HepG2 (cell line): ENCODE data around the gene TMEM190. TPM values are rescaled to one million over a fixed set of nuclear protein-coding genes. Genes with fewer than 3 reads are reported as not detected.

Source experiments
- DMTF1 ChIP-seq: sonication (generic); formaldehyde crosslinking; IDR thresholded peaks from 2 replicates; pipeline ENCODE4 v1.4.0; 2020; ENCODE audit warnings: mild to moderate bottlenecking, missing genetic modification reagents
- EP300 ChIP-seq, 3 experiments: sonication (generic) in 1 of 3; formaldehyde crosslinking in 1 of 3; IDR thresholded peaks; 2 replicates each; pipeline versions ENCODE4 v1.5.1 to v1.6.1; 2011 to 2020; ENCODE audit warnings: low read depth in 2 of 3, low read length in 2 of 3, borderline replicate concordance in 1 of 3, improper control_type of control experiment in 1 of 3, mild to moderate bottlenecking in 1 of 3, missing genetic modification reagents in 1 of 3, moderate library complexity in 1 of 3
- HNRNPLL ChIP-seq: fragments of 200-400 bp; formaldehyde crosslinking; IDR thresholded peaks from 2 replicates; pipeline ENCODE4 v1.6.1; 2017; ENCODE audit warnings: mild to moderate bottlenecking, low read depth, low read length; ENCODE audit not compliant: poor library complexity, severe bottlenecking
- SAP130 ChIP-seq: IDR thresholded peaks from 2 replicates; pipeline ENCODE4 v1.6.1; 2016; ENCODE audit warnings: low read depth
- THRA ChIP-seq: sonication (generic); formaldehyde crosslinking; IDR thresholded peaks from 2 replicates; pipeline ENCODE4 v1.4.0; 2020; ENCODE audit warnings: missing genetic modification reagents, borderline replicate concordance
- ZBTB38 ChIP-seq: sonication (generic); formaldehyde crosslinking; IDR thresholded peaks from 2 replicates; pipeline ENCODE4 v1.5.1; 2020; ENCODE audit warnings: mild to moderate bottlenecking, missing genetic modification reagents
- ZBTB7A ChIP-seq: sonication (generic); formaldehyde crosslinking; IDR thresholded peaks from 2 replicates; pipeline ENCODE4 v1.8.0; 2022; ENCODE audit warnings: mild to moderate bottlenecking, missing genetic modification reagents
- ZNF264 ChIP-seq: sonication (generic); formaldehyde crosslinking; IDR thresholded peaks from 2 replicates; pipeline ENCODE4 v1.4.0; 2020; ENCODE audit warnings: missing genetic modification reagents
- ZNF567 ChIP-seq: sonication (generic); formaldehyde crosslinking; IDR thresholded peaks from 2 replicates; pipeline ENCODE4 v1.8.1; 2023; ENCODE audit warnings: mild to moderate bottlenecking, missing genetic modification reagents, borderline replicate concordance
- ZNF7 ChIP-seq: IDR thresholded peaks from 2 replicates; pipeline ENCODE4 v1.6.1; 2016; ENCODE audit warnings: missing biosample characterization, missing genetic modification reagents
- polyA plus RNA-seq, 8 experiments: library from polyadenylated mRNA; depleted of rRNA in 3 of 8; stranded (reverse) in 7 of 8; unstranded in 1 of 8; fragments of >200 nt; fragmentation: Illumina TruSeq in 4 of 8; extraction: Trizol in 4 of 8; gene quantifications; 2 replicates each; pipeline versions ENCODE4 v1.2.1 to v1.2.3, GENCODE V29; 2011 to 2016; ENCODE audit warnings: low read depth in 4 of 8, missing spikeins in 1 of 8, mixed read lengths in 1 of 8; ENCODE audit not compliant: insufficient read depth in 1 of 8
- total RNA-seq, 5 experiments: library from RNA; depleted of rRNA; stranded (reverse); fragments of >200 nt; fragmentation: Illumina TruSeq; extraction: Trizol; gene quantifications; 2 replicates each; pipeline ENCODE4 v1.2.3, GENCODE V29; 2016; ENCODE audit warnings: low read depth in 1 of 5
- TF ChIP-seq, protein P1 (sequence below): sonication (generic); formaldehyde crosslinking; IDR thresholded peaks from 2 replicates; pipeline ENCODE4 v1.8.0; 2022; ENCODE audit warnings: missing genetic modification reagents, mild to moderate bottlenecking, moderate library complexity, borderline replicate concordance
- TF ChIP-seq, protein P2 (sequence below): sonication (generic); formaldehyde crosslinking; IDR thresholded peaks from 2 replicates; pipeline ENCODE4 v1.5.0; 2020; ENCODE audit warnings: missing genetic modification reagents
- TF ChIP-seq, protein P3 (sequence below): sonication (generic); formaldehyde crosslinking; IDR thresholded peaks from 2 replicates; pipeline ENCODE4 v1.5.0; 2020; ENCODE audit warnings: mild to moderate bottlenecking, missing genetic modification reagents, moderate library complexity

TMEM190 gene
- total and polyA plus RNA-seq, 2 of the 13 experiments (the other 11 are each of a cell fraction or from before 2014, with no cell fraction given), result 0.35 to 0.83 TPM

DNA sequence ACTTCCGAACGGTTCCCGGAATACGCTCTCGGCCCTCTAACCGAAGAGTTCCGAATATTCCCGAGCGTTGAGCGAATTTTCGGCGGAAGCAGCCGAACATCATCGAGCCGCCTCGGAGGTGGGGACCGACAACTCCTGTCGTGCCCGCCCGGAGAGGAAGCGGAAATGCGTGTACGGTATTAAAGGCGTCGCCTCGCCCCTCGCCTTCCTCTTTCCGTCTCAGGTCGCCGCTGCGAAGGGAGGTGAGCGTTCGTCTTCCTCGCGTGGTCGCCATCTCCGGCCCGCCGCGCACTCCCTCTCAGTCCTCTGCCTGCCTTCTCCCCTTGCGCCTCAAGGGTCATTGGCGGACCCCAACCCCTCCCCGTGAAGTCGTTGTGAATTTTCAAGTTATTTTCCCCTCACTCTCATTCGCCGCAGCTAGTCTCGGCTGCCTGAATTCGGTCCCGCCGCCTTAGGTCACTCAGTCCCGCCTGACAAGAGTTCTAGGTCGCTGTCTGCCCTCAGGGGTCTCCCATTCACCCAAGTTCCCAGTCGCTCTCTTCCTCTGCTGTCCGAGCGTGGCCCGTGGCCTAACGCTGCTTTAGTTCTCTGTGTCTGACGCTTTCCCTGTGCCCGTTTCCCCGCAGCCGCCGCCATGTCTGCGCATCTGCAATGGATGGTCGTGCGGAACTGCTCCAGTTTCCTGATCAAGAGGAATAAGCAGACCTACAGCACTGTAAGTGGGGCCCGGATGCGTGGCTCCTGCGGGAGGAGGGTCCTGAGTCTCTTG is 9.3 kb downstream of the TMEM190 start, which contains the start of gene RPL28 (continued):
- TF ChIP-seq, protein P1, sequence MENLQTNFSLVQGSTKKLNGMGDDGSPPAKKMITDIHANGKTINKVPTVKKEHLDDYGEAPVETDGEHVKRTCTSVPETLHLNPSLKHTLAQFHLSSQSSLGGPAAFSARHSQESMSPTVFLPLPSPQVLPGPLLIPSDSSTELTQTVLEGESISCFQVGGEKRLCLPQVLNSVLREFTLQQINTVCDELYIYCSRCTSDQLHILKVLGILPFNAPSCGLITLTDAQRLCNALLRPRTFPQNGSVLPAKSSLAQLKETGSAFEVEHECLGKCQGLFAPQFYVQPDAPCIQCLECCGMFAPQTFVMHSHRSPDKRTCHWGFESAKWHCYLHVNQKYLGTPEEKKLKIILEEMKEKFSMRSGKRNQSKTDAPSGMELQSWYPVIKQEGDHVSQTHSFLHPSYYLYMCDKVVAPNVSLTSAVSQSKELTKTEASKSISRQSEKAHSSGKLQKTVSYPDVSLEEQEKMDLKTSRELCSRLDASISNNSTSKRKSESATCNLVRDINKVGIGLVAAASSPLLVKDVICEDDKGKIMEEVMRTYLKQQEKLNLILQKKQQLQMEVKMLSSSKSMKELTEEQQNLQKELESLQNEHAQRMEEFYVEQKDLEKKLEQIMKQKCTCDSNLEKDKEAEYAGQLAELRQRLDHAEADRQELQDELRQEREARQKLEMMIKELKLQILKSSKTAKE (CRISPR knock-in tag), result 0 out of 2 replicates have a peak, but pooled peaks have one; percentile 21
- TF ChIP-seq, protein P2, sequence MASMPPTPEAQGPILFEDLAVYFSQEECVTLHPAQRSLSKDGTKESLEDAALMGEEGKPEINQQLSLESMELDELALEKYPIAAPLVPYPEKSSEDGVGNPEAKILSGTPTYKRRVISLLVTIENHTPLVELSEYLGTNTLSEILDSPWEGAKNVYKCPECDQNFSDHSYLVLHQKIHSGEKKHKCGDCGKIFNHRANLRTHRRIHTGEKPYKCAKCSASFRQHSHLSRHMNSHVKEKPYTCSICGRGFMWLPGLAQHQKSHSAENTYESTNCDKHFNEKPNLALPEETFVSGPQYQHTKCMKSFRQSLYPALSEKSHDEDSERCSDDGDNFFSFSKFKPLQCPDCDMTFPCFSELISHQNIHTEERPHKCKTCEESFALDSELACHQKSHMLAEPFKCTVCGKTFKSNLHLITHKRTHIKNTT (CRISPR knock-in tag), result 0 out of 2 replicates have a peak, but pooled peaks have one; percentile 58
- peak; percentile 67; the same call in 1 of the 2 replicates for TF ChIP-seq ZNF264 (CRISPR knock-in tag)
- peak; percentile 96 for TF ChIP-seq SAP130 (CRISPR knock-in tag)
- TF ChIP-seq THRA (CRISPR knock-in tag), result peak; percentile 53
- TF ChIP-seq ZNF7 (CRISPR knock-in tag), result no peak
- 0 out of 2 replicates have a peak, but pooled peaks have one; percentile 24 for TF ChIP-seq DMTF1 (CRISPR knock-in tag)
- 0 out of 2 replicates have a peak, but pooled peaks have one; percentile 29 for TF ChIP-seq ZBTB7A (CRISPR knock-in tag)
- TF ChIP-seq HNRNPLL, result peak; percentile 5
- no peak for TF ChIP-seq EP300 (IDR thresholded peaks at IDR 0.05; ENCODE audit: low read depth in 2 of 2, low read length in 2 of 2)
- TF ChIP-seq EP300 (CRISPR knock-in tag; IDR thresholded peaks at IDR 0.05; ENCODE audit: borderline replicate concordance), result no peak
- TF ChIP-seq, protein P3, sequence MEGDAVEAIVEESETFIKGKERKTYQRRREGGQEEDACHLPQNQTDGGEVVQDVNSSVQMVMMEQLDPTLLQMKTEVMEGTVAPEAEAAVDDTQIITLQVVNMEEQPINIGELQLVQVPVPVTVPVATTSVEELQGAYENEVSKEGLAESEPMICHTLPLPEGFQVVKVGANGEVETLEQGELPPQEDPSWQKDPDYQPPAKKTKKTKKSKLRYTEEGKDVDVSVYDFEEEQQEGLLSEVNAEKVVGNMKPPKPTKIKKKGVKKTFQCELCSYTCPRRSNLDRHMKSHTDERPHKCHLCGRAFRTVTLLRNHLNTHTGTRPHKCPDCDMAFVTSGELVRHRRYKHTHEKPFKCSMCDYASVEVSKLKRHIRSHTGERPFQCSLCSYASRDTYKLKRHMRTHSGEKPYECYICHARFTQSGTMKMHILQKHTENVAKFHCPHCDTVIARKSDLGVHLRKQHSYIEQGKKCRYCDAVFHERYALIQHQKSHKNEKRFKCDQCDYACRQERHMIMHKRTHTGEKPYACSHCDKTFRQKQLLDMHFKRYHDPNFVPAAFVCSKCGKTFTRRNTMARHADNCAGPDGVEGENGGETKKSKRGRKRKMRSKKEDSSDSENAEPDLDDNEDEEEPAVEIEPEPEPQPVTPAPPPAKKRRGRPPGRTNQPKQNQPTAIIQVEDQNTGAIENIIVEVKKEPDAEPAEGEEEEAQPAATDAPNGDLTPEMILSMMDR, result no peak; the same call in 1 of the 2 replicates
- peak; percentile 65; the same call in 1 of the 2 replicates for TF ChIP-seq ZBTB38 (CRISPR knock-in tag)
- TF ChIP-seq ZNF567 (CRISPR knock-in tag), result peak; percentile 69; the same call in 1 of the 2 replicates
